Glutamatergic neuron (in vitro differentiated cells): Measurements from ENCODE around the gene NUAK1. TPM values are rescaled to one million over a fixed set of nuclear protein-coding genes. Genes with fewer than 3 reads are reported as not detected.
A peak's percentile ranks its signal among the peaks of the same experiment; 100 is the strongest.

Experiments used
- DNase-seq: peaks from one replicate; pipeline ENCODE4 v3.0.0; 2022
- H3K27ac Mint-ChIP-seq: one replicate; pipeline ENCODE4 v1.8.0; 2020; ENCODE audit warnings: mild to moderate bottlenecking, mixed read lengths, inconsistent platforms; ENCODE audit not compliant: unreplicated experiment
- H3K27me3 Mint-ChIP-seq: one replicate; pipeline ENCODE4 v1.8.0; 2020; ENCODE audit warnings: mild to moderate bottlenecking, moderate library complexity, mixed read lengths, inconsistent platforms; ENCODE audit not compliant: unreplicated experiment
- H3K36me3 Mint-ChIP-seq: one replicate; pipeline ENCODE4 v1.8.0; 2020; ENCODE audit warnings: mild to moderate bottlenecking, mixed read lengths, inconsistent platforms; ENCODE audit not compliant: unreplicated experiment
- H3K4me1 Mint-ChIP-seq: one replicate; pipeline ENCODE4 v1.8.0; 2020; ENCODE audit warnings: mild to moderate bottlenecking, low read depth, mixed read lengths, inconsistent platforms; ENCODE audit not compliant: unreplicated experiment
- H3K4me3 Mint-ChIP-seq: one replicate; pipeline ENCODE4 v1.8.0; 2020; ENCODE audit warnings: mild to moderate bottlenecking, mixed read lengths, inconsistent platforms; ENCODE audit not compliant: unreplicated experiment
- H3K9me3 Mint-ChIP-seq: one replicate; pipeline ENCODE4 v1.8.0; 2020; ENCODE audit warnings: mild to moderate bottlenecking, moderate library complexity, mixed read lengths, inconsistent platforms; ENCODE audit not compliant: unreplicated experiment
- CTCF ChIP-seq: fragments of 200-600 bp; sonication (generic); IDR thresholded peaks from one replicate; pipeline ENCODE4 v1.5.0; 2021; ENCODE audit not compliant: partially characterized antibody, unreplicated experiment
- total RNA-seq: library from RNA; stranded (reverse); fragmentation: NEBNext Ultra II Directional; extraction: Animal tissue kit (Norgen Biotek cat#: 25700); gene quantifications from one replicate; pipeline ENCODE4 v1.2.1, GENCODE V29; 2021; ENCODE audit not compliant: unreplicated experiment

Gene NUAK1
- total RNA-seq, 1 donor from 2014 or later, result 18.8 TPM

- DNase-seq, result no peak
- Mint-ChIP-seq H3K4me1 (peaks cover 44% of the 10 kb centered on the region), H3K27me3 (peaks cover 10% of the 10 kb centered on the region)
Observed at GRCh38 chr12:106181401-106182114, 42.8 kb upstream of the NUAK1 start.

GRCh38 chr12:106179086-106179485 lies 40.3 kb upstream of the NUAK1 start:
- peaks cover 41% of the 10 kb centered on the region for H3K4me1 Mint-ChIP-seq
- peaks cover 10% of the 10 kb centered on the region for H3K27me3 Mint-ChIP-seq
- peak overlapping the region; percentile 34 for H3K4me3 Mint-ChIP-seq
- H3K27ac Mint-ChIP-seq, result peak overlapping the region; percentile 85
- TF ChIP-seq CTCF, result no peak
- peak; percentile 55 for DNase-seq
- H3K9me3 Mint-ChIP-seq, result peaks cover 7% of the 10 kb centered on the region
- H3K36me3 Mint-ChIP-seq, result no peaks in the 10 kb centered on the region

More at GRCh38 chr12:106181401-106182114, 42.8 kb upstream of the NUAK1 start:
- Mint-ChIP-seq H3K27ac (no peak overlapping the region), H3K36me3 (no peaks in the 10 kb centered on the region), H3K4me3 (no peak overlapping the region), H3K9me3 (peaks cover 7% of the 10 kb centered on the region)
- TF ChIP-seq CTCF, result no peak

- Mint-ChIP-seq H3K36me3 (no peaks in the 10 kb centered on the region), H3K4me3 (peak overlapping the region; percentile 47), H3K27me3 (peaks cover 10% of the 10 kb centered on the region), H3K27ac (peak overlapping the region; percentile 85), H3K4me1 (peaks cover 39% of the 10 kb centered on the region), H3K9me3 (peaks cover 7% of the 10 kb centered on the region)
- no peak for DNase-seq
- TF ChIP-seq CTCF, result no peak
Observed at GRCh38 chr12:106178562-106178961, 39.8 kb upstream of the NUAK1 start.

GRCh38 chr12:106176560-106176959 lies 37.8 kb upstream of the NUAK1 start:
- Mint-ChIP-seq H3K4me3 (no peak overlapping the region), H3K27me3 (peaks cover 14% of the 10 kb centered on the region), H3K4me1 (peaks cover 37% of the 10 kb centered on the region), H3K27ac (no peak overlapping the region), H3K36me3 (no peaks in the 10 kb centered on the region), H3K9me3 (peaks cover 5% of the 10 kb centered on the region)
- no peak for DNase-seq
- no peak for TF ChIP-seq CTCF

- no peak for DNase-seq
- no peak overlapping the region for H3K4me3 Mint-ChIP-seq
- TF ChIP-seq CTCF, result no peak
- no peaks in the 10 kb centered on the region for H3K36me3 Mint-ChIP-seq
- peaks cover 14% of the 10 kb centered on the region for H3K27me3 Mint-ChIP-seq
- peaks cover 38% of the 10 kb centered on the region for H3K4me1 Mint-ChIP-seq
- H3K27ac Mint-ChIP-seq, result no peak overlapping the region
- peaks cover 4% of the 10 kb centered on the region for H3K9me3 Mint-ChIP-seq
Observed at GRCh38 chr12:106174876-106175275, 36.1 kb upstream of the NUAK1 start.
